ENCODE results near the gene ZHX3.

The ZHX3 gene

DNA sequence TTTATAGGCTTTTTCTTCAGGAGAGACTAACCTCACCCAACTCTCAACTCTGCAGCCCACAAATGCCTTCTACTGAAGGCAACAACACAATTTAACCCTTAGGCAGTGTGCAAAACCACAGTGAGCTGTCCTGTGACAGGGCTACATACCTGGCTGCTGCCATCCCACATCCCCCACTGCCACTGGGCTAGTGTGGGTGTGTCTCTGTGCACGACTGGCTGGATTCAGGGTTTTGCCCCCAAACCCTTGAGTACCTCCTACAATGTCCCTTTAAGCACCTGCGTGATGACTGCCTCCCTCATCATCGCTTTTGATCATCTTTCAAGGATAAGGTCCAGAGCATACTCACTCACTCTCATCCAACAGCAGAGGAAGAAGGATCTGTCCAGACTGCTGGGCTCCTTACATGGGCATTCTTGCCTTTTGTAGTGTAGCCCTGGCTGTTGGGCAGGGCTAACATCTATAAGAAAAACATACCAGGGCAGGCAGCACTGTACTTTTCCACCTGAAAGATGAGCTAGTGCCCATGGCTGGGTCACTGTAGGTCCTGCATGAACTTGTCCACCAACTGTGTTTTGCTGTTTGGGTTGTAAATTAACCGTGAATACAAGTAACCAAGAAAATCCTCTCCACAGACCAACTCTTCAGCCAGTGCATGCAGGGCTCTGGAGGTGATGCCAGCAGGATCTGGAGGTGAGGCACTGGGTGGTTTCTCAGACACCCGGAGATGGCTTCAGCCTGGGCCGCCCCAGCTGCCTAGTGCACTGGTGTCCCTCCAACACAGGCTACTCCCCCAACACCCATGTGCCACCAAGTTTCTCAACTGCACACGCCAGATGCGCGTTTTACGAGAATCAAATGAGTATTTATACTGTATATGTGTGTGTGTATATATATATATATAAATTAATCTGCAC is 135.0 kb downstream of the ZHX3 start:
- DNase-seq, result no peak

DNA sequence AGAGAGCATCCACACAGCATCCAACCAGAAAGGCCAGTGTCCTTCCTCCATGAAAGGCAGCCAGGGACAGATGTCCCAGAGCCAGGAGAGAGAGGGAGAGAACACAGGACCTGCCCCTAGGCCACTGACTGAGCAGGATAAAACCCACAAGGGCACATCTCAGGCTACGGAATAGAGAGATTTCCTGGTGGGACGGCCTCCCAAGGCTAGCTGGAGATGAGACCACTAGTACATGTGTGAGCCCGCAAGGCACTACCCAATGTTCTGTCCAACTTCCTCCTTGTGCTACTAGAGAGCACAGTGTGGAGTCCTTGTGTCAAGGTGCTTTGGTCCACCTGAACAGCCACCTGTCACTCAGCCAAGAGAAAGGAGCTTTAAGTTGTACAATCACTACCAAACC is 136.0 kb downstream of the ZHX3 start:
- DNase-seq, result no peak

DNA sequence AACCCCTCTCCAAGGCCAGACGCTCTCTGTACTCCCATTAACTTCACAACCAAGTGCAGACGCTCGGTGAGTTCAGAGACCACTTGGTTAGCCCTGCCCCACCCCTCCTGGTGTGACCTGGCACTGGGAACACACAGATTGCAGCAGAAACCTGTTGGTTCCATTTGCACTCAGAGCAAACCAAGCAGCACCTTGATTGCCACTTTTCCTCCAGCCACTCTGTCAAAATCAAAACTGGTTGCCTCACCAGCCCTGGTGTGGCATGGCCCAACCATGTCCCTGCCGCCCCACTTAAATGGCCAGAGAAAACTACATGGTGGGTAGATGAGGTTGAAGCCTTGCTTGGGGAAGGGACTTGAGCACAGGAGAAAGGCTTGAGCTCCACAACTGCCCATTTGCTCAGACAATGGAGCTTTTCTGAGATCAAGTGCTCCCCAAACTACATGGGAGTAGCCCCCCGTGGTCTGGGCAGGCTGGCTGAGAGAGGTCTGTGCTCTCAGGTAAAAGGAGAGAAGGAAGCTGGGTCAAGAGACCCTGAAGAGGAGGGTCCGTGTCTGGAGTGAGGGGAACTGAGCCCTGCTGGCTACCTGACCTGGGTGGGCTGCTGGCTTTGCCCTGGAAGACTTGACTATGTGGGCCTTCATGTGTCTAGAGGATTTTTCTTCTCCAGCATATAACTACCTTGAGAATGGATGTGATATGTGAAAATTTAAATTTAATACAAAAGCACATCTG is 136.8 kb downstream of the ZHX3 start:
- no peak for DNase-seq

DNA sequence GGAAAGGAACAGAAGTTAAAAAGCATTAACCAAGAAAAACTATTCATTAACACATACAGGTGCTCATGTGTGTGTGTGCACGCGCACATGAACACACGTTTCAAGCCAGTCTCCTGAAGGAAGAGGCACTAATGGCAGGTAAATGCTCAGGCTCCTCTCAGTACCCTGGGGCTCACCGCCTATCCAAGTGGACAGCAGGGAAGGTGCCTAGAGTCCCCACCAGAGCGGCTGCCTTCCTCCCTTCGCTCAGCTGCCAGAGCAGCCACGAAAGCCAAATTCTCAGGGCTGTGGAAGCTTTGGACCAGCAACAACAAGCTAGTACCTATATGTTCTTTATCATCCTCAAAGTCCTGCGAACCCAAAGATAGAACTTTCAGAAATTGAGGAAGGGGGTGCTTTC is 137.6 kb downstream of the ZHX3 start:
- DNase-seq, result no peak

DNA sequence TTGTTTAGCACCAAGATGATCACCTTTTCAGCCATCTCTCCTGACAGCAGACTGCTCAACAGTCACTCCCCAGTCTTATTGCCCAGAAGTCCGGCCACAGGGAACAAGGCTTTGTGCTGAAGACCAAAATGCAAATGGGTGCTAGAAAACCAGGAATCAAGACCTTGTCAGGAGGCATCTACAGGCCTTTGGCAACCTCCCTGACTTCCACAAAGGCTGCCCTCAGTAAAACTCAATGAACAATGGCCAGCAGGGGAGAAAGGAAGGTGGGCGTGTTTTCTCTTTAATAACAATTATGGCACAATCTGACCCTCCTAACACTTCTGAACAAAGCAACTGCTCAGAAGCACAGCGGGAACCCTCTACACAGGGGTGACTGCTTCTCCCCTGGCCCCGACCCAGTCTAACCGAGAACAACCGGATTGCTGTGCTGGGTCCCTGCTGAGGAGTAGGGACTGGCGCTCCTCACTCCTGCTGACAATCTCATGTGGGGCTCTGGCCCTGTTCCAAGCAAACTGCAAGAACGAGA is 138.6 kb downstream of the ZHX3 start:
- DNase-seq, result no peak

DNA sequence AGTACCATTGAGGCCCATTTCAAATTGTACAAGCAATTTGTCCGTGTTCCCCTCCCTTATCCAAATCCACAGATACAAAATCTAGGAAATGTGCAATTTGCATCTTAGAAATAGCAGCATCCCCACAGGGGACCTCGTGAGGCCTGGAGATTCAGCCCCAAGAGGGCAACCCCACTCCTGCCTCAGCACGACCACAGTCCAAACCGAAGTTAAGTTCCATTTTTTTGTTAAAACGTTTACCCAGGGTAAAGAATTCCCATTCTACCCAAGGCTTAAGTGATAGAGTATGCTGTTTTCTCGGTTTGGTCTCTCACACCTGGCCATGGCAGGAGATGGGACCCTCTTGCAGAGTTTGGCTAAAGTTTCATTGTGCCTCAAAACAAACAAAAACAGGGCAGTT is 139.0 kb downstream of the ZHX3 start:
- no peak for DNase-seq

DNA sequence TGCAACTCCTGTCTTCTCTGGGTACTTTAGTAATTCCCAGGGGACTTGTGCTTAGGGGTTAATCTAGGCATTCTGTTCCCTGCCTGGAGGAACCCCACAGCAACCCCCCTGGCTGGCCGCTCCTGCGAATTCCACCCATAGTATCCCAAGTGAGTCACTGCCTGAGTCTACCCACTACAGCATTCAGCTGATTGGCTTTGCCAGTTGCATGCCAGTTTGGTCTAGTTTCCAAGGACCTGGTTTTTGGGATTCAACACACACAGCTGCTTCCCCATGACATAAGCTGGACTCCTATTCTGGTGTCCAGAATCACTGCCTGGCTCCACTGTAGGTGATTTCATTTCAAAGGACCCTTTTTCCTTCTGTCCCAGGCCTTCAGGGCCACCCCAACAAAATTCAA is 139.9 kb downstream of the ZHX3 start:
- DNase-seq, result no peak

DNA sequence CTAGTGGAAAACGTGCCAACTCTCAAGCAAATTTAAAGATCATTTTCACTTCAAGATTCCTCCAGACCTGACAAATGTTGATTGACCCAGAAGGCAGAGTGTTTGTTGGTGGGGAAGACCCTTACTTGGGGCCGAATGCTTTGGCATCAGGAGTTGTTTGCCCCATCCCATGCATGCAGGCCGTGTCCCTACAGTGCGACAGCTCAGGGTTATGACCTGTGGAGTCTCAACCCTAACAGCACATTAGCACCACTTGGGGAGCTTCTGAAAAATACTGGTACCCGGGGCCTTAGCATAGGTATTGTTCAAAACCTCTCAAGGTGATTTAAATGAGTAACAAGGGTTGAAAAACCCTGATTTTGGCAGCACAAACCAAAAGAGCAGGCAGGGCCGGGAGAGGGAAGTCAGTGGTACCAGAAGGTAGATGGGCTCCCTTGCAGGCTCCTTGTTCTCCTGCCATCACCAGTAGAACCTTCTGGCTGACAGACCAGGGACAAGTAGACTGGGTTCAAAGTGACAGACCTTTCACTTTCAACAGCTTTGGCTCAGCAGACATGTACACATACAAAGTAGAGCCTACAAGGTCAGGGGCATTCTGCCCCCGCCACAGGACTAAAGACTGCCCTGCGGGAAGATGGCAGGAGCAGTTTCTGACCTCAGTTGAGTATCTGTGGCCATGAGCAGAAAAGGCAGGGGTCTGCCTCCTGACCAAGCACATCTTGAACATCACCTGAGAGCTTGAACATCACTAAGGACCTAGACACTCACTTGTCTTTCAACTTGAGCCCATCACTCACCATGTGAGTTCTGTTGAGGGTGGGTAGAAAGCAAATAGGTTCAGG is 140.6 kb downstream of the ZHX3 start:
- DNase-seq, result no peak

DNA sequence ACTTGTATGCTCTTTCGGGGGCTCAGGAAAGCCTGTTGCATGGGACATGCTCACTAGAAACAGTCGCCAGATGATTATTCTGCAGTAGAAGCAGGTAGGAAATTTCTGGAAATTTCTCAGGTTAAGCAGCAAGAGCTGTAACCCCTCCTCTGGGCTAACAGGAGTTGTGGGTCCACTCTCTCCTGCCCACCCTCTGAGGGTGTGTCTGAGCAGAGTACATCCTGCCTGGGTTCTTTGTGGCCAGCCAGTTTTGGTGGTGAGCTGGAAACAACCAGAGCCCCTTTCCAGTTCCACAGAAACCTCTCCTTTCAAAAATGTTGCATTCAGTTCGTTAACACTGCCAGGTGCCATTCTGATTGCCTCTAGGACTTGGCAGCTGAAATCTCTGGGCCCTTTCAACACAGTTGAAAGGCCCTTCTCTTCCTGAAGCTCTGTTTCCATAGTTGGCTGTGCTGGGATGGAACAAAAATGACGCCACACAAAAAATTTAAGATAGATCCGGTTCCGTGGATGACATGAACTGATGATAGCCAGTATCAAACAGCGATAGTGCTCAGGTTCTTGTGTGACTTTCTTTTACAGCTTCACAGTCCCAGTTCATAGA is 141.7 kb downstream of the ZHX3 start:
- no peak for DNase-seq

DNA sequence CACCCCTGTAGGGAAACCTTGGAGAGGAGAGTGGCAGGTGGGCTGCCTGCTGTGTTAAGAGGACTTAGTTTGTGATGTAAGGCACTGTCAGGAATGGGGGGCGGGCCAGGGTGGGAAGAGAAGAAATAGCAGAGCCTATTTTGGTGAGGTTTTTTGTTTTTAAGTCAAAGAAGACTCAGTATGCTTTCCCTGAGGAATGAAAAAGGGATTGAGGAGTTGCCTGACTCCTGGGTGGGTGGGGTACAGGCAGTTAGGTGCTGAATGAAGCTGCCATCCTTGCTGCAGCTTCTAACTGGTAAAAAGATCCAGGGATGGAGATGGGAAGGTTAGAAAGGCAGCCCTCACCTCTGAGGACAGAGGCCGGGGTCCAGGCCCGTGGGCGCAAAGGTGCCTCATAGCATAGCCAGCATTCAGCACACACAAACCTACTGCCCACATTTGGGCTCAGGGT is 142.3 kb downstream of the ZHX3 start:
- no peak for DNase-seq

DNA sequence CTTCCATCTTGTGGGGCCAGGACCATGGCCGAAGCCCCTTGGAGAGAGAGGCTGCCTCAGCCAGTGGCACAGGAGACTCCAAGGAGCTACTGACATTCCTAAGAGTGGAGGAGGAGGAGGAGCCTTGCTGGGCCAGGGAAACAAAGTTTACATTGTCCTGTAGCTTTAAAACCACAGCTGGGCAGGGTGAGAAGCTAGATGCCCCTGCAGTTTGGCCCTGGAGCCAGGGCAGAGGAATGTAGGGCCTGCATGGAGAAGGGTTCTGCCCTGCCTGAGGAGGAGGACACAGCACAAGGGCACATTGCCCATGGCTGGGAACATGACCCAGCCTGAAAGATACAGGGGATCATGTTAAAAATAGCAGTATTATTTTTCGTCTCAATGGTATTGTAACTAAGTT is 142.7 kb downstream of the ZHX3 start:
- no peak for DNase-seq

DNA sequence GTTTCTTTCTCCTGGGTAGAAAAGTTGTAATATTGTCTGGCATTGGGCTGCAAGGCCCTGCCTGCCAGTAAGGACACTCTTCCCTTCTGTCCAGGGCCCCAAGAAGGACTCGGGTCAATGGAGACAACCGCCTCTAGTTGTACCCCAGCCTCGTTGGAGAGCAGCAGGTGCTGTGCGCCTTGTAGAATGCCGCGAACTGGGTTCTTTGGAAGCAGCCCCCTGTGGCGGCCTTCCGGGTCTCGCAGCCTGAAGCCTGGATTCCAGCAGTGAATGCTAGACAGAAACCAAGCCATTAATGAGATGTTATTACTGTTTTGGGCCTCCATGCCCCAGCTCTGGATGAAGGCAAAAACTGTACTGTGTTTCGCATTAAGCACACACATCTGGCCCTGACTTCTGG is 143.2 kb downstream of the ZHX3 start:
- DNase-seq, result no peak

DNA sequence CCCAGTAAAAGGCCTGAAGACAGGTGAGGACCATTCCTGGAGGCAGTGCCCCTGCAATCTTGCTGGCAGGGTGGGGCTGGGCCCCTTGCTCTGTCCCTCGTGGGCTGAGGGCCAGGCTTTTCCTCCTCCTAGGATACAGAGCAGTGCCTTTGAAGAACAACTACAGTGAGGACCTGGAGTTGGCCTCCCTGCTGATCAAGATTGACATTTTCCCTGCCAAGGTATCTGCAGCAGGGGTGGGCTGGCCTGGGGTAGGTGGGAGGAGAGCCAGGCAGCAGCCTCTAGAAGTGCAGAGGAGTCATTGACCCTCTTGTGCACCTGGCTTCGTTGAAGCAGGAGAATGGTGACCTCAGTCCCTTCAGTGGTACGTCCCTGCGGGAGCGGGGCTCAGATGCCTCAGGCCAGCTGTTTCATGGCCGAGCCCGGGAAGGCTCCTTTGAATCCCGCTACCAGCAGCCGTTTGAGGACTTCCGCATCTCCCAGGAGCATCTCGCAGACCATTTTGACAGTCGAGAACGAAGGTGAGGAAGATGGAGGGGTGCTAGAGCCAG is 143.7 kb downstream of the ZHX3 start:
- no peak for DNase-seq

DNA sequence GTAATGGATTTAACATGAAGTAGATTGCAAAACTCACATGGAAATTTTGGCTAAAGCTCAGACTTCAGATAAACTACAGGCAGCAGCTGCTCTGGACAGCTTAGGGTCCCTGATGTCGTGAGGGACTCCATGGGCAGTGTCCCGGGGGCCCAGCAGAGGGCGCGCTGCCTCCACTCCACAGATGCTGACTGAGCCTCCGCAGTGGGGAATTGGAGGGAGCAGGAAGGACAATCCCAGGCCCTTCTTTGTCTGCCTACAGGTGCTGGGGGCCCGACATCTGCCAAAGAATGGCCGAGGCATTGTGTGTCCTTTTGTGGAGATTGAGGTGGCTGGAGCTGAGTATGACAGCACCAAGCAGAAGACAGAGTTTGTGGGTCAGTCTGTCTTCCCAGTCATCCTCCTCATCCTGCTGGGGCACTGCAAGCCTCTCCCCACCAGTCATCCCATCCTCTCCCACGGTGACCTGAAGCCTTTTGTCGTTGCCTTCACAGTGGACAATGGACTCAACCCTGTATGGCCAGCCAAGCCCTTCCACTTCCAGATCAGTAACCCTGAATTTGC is 144.3 kb downstream of the ZHX3 start:
- no peak for DNase-seq

DNA sequence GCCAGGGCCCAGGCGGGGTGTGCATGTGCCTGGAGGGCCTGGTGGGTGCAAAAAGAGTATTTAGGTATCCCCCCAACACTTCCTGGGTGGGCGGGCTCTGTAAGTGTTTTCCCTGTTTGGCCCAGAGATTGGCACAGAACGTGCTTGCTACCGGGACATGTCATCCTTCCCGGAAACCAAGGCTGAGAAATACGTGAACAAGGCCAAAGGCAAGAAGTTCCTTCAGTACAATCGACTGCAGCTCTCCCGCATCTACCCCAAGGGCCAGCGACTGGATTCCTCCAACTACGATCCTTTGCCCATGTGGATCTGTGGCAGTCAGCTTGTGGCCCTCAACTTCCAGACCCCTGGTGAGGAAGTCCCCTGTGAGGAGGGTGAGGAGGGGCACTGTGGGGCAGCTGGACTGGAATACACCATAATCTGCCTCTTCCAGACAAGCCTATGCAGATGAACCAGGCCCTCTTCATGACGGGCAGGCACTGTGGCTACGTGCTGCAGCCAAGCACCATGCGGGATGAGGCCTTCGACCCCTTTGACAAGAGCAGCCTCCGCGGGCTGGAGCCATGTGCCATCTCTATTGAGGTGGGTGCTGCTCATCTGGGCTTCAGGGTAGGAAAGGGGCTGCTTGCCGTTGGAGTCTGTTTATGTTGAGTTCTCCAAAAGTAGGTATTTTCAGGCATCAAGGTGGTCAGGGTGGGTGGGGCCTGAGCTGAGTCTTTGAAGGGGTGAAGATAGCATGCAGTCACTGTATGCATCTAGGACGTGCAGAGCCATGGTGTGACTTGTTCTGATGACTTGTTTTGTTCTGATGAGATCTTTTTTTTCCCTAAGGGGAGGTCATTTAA is 145.0 kb downstream of the ZHX3 start:
- DNase-seq, result no peak

DNA sequence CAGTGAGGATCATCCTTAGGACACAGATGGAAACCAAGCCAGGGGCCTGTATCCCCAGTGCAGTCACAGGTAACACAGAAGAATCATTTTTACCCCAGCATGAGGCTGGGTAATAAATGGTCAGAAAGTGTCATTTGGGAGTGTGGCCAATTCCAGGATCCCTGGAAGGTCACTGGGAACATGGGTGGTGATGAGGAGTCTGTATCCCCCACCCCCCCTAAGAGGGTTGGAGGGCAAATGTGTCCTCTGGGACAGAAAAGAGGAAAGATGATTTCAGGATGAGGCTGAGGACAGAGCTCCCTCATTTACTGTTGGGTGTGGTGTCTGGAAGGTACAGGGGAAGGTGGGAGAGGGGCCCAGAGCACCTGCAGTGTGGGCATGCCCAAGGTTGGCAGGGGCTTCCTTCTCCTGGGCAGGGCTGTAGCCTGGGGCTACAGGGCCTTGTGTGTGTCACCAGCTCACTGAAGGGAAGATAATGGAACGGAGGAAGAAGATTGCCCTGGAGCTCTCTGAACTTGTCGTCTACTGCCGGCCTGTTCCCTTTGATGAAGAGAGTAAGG is 145.7 kb downstream of the ZHX3 start:
- no peak for DNase-seq

DNA sequence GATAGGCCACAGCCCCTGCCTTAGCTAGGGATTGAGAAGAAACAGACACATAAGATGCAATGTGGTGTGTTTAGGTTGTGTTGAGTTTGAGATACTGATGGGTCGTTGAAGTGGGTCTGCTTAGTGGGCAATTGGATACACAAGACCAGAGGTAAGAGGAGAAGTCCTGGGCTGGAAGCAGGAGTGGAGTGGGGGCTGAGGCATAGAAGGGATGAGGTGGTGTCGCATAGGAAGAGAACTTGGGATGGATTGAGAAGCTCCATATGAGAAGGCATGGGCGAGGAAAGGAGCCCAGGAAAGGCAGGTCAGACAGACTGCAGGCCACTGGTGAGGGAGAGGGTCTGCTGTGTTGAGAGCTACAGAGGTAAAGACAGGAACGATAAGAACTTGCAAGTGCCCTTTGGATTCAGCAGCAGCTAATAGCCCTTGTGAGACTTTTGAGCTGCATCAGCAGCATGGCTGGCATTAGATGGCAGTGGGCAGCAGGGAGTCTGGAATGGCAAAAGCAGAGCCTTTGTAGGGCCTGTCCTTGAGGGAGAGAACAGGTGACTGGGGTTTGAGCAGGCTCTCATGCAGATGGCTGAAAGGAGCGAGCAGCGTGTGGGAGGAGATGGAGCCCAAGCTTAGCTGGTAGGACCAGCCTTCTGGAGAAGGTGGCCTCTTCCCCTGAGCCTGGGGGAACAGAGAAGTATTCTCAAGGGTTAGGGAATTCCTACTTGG is 147.0 kb downstream of the ZHX3 start:
- DNase-seq, result no peak

DNA sequence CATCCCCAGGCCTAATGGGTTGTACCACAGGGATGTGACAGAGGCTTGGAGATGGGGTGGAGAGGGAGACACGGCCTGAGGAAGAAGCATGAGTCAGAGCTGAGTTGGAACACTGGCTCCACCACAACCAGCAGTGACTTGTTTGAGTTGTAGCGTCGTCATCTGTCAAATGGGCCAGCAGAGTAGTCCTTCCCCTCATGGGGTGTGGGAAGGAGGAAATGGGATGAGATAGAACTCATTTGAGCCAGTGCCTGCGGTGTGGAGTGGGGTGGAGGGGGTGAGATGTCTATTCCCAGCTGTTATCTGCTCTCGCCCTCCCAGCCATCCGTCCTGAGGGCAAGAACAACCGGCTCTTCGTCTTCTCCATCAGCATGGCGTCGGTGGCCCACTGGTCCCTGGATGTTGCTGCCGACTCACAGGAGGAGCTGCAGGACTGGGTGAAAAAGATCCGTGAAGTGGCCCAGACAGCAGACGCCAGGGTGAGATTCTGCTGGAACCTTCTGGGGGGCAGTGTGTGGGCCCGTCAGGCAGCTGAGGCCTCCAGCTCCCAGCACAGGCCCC is 147.7 kb downstream of the ZHX3 start:
- DNase-seq, result no peak

DNA sequence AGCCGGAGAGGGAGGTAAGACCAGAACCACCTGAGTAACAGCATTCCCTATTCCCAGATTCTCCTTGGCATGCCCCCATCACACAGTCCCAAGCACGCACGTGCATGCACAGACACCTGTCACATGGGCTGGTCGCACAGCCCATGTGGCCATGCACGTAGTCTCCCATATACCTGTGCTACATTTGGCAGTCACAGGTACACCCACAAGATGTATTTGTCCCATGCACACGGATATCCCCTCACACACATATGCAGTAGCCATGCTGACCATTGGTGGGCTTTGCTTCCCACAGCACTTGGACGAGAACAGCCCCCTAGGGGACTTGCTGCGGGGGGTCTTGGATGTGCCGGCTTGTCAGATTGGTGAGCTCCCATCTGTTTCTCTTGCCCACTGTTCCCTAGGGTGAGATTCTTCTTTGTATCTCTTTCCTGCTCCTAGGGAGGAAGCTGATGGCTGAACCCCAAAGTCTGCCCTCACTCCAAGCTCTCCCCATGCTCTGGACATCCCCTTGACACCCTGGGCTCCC is 148.3 kb downstream of the ZHX3 start:
- DNase-seq, result no peak
